Muscle of arm (tissue), 12 donors: ENCODE measurements around the gene CDCA7L. TPM values are rescaled to one million over a fixed set of nuclear protein-coding genes. Genes with fewer than 3 reads are reported as not detected.
"Not testable (repeated sequence)": the region's sequence is repeated elsewhere in the genome, so short reads cannot be mapped to it uniquely, and the experiment has no call there.

Experiments used
- DNase-seq: peaks from one replicate; pipeline ENCODE4 v3.0.0-alpha.2; 2013
- polyA plus RNA-seq, 12 donors: library from polyadenylated mRNA; unstranded; fragments of 120-200 nt; gene quantifications; one replicate each; pipeline ENCODE4 v1.2.1, GENCODE V29; 2013; ENCODE audit not compliant: insufficient read length in 12 of 12

The CDCA7L gene
- polyA plus RNA-seq, 12 donors: 15.5 to 36.1 (median 26.1) TPM; not detected in 1

GRCh38 chr7:21911341-21911875, 34.3 kb downstream of the CDCA7L start:
- DNase-seq: no peak

- DNase-seq: no peak
These were observed 35.4 kb downstream of the CDCA7L start for GRCh38 chr7:21910253-21910652.

- DNase-seq: no peak
These were observed 37.0 kb downstream of the CDCA7L start for GRCh38 chr7:21908746-21909145.

- no peak for DNase-seq
These were observed 42.5 kb downstream of the CDCA7L start for GRCh38 chr7:21903020-21903786.

GRCh38 chr7:21902240-21902639, 43.5 kb downstream of the CDCA7L start:
- DNase-seq: no peak

GRCh38 chr7:21898265-21898930, 47.3 kb downstream of the CDCA7L start:
- DNase-seq: no peak

GRCh38 chr7:21893401-21893800, 52.3 kb downstream of the CDCA7L start:
- DNase-seq: no peak

GRCh38 chr7:21891291-21891690, 54.4 kb downstream of the CDCA7L start:
- DNase-seq: no peak

- no peak for DNase-seq
These were observed 57.9 kb downstream of the CDCA7L start for GRCh38 chr7:21887779-21888178.

GRCh38 chr7:21887353-21887752, 58.3 kb downstream of the CDCA7L start:
- no peak for DNase-seq

- DNase-seq: no peak
These were observed 59.3 kb downstream of the CDCA7L start for GRCh38 chr7:21886396-21886795.

GRCh38 chr7:21884496-21884895, 61.2 kb downstream of the CDCA7L start:
- no peak for DNase-seq

GRCh38 chr7:21883501-21883900, 62.2 kb downstream of the CDCA7L start:
- DNase-seq: not testable (repeated sequence)

- no peak for DNase-seq
These were observed 62.6 kb downstream of the CDCA7L start for GRCh38 chr7:21883069-21883468.

- DNase-seq: no peak
These were observed 75.8 kb downstream of the CDCA7L start for GRCh38 chr7:21869785-21870402.

GRCh38 chr7:21868576-21868850, 77.2 kb downstream of the CDCA7L start:
- no peak for DNase-seq

GRCh38 chr7:21867816-21868575, 77.7 kb downstream of the CDCA7L start:
- DNase-seq: no peak

- DNase-seq: no peak
These were observed 78.5 kb downstream of the CDCA7L start for GRCh38 chr7:21867226-21867625.

- DNase-seq: no peak
These were observed 79.0 kb downstream of the CDCA7L start for GRCh38 chr7:21866731-21867130.

GRCh38 chr7:21865631-21866204, 80.0 kb downstream of the CDCA7L start:
- not testable (repeated sequence) for DNase-seq

- no peak for DNase-seq
These were observed 94.1 kb downstream of the CDCA7L start for GRCh38 chr7:21851559-21851967.
